GM18520 (cell line): Measurements from ENCODE around the gene AFM.
A peak's percentile ranks its signal among the peaks of the same experiment; 100 is the strongest.
"Not testable (repeated sequence)": the region's sequence is repeated elsewhere in the genome, so short reads cannot be mapped to it uniquely, and the experiment has no call there.

Source experiments
- ATAC-seq: cut with Tn5 transposase; IDR thresholded peaks from one replicate; pipeline ENCODE4 v1.9.1; 2021; ENCODE audit not compliant: unreplicated experiment

Gene AFM

DNA sequence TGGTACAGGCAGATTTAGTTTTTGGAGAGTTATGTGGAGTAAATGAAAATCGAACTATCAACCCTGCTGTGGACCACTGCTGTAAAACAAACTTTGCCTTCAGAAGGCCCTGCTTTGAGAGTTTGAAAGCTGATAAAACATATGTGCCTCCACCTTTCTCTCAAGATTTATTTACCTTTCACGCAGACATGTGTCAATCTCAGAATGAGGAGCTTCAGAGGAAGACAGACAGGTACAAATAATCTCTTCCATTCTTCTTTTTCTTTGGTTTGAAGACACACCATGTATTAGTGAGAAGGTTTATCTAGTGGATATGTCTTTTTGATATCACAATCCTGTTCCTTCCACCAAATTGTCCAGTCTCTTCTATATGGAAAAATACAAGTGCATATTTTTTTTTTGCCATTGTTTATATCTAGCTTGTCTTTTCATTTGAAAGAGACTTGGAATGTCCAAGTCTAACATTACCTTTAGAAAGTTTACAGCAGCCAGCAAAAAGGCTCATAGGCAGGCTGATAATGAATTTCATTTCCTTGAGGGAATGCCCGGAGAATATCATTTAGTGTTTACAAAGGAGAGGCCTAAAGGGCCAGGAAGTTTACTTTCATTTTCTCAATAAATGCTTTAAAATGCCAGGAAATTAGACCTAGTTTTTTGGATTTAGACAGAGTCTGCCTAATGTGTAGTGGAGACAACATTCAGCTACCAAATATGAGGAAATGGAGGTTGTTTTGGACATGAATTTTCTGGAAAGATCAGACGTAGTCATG is 18.6 kb downstream of the AFM start:
- no peak for ATAC-seq

DNA sequence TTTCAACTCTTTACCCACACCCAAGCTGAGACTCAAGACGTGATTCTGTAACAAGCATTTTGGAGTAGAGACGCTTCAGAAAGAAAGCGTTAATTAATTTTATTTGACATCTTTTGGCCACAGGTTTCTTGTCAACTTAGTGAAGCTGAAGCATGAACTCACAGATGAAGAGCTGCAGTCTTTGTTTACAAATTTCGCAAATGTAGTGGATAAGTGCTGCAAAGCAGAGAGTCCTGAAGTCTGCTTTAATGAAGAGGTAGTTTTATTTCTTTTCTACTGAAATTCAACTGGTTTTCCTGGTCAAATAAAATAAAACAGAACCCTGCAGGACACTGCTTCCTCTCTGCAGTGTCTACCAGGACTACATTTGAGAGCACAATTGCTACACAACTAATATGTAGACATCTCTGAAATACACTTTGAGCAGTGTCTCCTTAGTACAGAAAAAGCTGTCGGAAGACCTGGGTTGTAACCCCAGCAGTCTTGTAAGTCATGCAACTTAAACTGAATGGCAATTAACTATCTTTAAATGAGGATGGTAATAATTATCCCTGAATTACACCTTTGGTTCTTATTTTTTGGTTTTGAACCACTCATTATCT is 20.2 kb downstream of the AFM start:
- ATAC-seq, result no peak

DNA sequence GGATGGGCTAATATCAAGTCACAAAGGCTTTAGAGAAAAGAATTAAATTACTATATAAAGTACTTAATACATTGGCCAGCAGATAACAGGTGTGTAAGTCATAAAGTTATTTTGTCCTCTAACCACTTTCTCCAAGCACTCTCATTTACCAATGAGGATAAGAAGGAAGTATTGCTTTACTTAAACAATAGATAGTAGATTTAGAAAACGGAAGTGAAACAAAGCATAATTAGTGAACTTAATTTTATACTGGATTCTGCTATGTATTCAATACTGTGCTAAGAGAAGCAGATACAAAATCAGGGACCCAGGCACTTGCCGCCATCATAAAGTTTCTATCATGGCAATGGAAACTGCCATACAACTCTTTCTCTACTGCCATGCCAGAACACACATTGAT is 24.0 kb downstream of the AFM start:
- no peak for ATAC-seq

DNA sequence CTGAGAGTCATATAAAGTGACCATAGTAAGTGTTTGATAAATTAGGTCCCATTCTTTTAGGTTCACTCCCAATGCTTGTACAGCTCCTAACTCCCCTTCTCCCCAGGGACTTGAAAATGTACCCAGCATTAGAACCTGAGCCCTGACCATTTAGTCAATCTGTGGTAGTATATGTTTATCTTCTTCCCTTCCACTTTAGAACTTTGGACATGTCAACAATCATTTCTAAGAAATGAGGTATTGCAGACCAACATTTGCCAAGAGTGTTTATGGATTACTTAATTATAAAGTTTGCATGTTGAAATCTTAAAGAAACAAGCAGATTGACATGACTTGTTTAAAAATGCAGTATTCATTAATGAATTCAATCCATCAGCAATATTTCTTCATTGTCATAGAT is 26.0 kb downstream of the AFM start:
- ATAC-seq, result no peak

DNA sequence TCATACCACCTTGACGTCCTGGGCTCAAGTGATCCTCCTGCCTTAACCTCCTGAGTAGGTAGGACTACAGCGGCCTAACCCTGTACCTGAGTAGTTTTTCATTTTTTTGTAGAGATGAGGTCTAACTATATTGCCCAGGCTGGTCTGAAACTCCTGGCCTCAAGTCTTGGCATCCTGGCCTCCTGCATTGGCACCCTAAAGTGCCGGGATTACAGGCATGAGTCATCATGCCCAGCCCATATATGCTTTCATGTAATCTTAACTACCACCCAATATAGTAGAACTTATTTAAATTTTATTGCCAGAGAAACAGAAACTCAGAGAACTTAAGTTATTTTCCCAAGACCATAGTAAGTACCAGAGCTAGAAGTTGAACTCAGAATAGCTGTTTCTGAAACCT is 27.1 kb downstream of the AFM start:
- no peak for ATAC-seq

DNA sequence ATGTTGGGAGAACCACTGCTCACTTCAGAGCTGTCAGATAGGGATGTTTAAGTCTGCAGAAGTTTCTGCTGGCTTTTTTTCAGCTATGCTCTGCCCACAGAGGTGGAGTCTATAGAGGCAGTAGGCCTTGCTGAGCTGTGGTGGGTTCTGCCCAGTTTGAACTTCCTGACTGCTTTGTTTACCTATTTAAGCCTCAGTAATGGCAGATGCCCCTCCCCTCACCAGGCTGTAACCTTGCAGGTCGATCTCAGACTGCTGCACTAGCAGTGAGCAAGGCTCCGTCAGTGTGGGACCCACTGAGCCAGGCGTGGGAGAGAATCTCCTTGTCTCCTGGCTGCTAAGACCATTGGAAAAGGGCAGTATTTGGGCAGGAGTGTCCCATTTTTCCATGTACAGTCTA is 36.8 kb downstream of the AFM start:
- ATAC-seq, result no peak

DNA sequence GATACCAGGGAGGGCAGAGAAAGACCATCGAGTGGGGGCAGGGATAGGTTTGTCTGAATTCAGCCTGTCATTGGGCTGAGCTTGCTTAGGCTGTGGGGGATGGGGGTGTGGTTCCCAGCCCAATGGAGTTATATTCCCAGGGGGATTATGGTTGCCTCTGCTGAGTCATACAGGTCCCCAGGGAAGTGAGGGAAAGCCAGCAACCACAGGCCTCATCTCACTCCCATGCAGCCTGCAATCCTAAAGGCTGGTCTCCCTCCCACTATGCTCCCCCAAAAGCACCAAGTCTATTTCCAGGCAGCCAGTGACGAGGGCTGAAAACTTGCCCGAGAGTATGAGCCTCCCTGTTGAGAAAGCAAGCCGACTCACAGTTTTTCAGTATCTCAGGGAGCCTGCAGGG is 39.3 kb downstream of the AFM start:
- ATAC-seq, result no peak

DNA sequence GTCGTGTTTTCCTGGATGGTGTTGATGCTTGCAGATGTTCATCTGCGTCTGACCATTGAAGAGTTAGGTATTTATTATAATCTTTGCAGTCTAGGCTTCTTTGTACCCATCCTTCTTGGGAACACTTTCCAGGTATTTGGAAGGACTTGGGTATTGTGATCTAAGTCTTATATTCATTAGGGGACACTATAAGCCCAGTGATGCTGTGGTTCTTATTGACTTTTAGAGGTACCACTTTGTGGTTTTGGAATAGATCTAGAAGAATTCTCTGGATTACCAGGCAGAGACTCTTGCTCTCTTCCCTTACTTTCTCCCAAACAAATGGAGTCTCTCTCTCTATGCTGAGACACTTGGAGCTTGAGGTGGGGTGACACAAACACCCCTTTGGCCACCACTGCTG is 41.6 kb downstream of the AFM start:
- no peak for ATAC-seq

DNA sequence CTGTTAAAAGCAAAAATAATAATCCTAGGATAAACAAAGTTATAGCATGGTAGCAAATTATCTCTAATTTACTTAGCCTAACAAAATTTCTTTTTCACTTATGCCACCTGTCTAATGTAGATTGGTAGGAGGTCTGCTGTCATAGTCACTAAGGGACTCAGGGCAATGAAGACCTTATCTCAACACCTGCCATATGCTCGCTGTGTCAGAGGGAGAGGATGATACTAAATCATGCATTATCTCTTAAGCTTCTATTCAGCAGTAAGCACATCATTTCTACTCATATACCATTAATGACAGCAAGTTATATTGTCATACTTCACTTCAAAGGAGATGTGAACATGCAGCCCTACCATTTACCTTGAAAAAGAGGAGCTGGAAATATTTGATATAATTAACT is 44.1 kb downstream of the AFM start:
- ATAC-seq, result no peak

DNA sequence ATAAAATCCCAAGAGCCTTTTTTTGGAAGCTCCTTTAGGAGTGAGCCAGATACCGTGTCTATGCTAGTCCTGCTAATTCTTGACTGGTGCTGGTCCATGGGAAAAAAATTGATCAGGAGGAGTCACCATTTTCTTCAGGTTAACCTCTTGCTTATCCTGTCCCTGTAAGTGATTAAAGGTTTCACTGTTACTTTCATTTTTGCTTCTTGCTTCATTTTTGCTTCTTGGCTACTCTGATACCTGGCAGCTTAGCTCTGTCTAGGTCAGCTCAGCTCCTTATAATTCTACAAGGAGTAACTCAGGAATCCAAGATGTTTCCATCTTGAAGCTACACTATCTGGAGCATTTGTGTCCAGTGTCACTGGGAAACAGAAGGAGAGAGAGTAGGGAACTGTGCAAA is 45.7 kb downstream of the AFM start:
- peak; percentile 60 for ATAC-seq

DNA sequence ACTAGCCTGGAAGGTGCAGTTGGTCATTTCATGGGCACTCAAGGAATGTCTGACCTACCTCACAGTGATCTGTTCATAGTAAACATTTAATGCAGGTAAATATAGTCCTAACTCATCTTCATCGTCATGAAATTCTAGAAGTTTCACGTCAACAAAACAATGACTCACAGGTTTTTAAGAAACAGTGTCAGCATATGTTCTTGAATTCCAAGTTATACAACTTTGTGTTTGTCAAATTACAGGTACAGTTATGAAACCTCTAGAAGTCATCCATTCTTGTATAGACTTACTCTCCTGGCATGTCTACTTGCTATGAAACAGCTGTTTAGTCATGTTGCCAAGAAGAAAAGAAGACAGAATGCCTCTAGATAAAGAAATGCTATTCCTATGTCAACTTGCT is 46.6 kb downstream of the AFM start:
- ATAC-seq, result no peak

DNA sequence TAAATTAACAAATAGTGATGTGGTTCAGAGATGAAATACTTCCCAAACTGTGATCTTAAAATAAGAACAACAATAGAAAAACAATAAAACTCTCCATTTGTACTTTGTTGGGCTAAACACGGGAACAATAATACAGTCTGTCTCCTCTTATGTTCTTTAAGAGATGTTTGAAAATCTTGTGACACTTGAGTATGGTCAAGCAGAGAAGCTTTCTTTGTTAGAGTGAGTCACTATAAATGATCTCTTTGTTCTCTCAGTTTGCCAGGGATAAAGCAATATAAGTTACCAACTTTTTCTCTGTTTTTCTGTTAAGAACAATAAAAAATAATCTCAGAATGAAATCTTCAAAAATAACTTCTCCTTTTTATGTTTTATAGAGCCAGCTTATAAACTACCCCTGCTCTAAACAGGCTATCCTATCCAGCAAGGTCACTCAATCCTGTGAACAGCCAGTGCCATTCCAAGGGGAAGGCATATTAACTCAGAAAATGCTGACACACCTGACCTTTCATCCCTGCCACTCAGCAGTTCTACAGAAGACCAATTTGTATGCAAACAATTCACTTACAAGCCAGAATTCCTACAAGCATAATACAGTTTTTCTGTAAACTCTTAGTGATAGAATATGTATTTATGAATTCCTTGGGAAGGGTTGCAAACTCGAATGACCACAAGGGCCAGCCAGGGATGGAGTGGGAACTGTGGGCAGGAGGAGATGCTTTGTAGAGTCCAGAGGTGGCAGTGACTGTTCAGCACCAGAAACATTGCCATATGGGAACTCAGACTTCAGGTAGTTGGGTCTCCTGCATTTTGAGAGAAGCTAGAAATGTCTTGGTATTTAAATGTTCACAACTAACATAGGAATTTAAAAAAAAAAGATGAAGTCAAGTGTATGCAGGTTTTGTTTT is 52.2 kb downstream of the AFM start:
- no peak for ATAC-seq

DNA sequence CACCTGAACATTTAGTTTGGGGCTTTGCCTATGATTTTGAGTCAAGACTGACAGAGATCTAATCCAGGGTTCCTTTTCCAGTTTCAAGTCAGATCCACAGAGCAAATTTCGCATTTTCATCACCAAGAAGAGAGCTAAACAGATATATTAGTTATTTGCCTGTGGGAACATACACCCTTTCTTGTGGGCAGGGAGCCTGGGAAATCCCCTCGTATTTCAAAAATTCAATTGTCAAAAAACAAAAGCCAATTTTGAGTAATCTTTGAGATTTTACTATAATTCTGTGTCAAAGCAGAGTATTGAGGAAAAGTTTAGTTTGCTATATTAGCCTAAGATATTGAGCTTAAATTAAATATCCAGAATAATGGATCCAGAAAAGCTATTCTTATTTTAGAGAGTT is 56.6 kb downstream of the AFM start:
- ATAC-seq, result no peak

DNA sequence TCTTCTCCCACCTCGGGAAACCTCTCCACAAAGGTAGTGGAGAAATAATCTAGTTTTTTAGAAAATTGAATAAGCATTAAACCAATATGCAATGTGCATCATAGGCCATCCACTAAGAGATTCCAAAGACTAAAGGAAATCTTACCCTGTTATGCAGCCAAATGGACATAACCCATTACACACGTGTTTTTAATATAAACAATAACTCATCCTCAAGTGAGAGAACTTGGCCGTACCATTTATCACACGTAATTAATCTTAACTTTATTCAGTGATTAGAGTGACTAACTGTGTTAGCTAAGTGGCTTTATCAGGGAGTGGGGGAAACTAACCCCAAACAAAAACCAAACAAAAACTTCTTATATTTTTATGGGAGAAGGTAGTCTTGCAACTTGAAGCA is 57.8 kb downstream of the AFM start:
- ATAC-seq, result no peak

DNA sequence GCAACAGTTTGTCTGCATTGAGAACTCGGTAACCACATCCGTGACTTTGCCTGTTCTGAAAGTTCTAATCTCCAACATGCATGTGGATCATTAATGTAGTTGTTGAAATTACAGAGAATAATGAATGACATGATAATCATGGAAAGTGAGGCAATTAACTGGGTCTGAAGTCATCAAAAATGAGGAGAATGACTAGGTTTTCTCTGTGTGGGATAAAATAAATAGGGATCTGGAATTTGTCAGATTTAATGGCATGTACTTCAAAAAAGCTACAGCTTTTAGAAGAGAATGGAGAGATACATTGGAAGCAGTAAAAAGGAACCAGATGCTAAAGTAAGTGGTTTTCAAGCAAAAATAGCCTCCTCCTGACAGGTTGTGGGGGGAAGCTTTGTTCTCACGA is 59.3 kb downstream of the AFM start:
- ATAC-seq, result no peak

DNA sequence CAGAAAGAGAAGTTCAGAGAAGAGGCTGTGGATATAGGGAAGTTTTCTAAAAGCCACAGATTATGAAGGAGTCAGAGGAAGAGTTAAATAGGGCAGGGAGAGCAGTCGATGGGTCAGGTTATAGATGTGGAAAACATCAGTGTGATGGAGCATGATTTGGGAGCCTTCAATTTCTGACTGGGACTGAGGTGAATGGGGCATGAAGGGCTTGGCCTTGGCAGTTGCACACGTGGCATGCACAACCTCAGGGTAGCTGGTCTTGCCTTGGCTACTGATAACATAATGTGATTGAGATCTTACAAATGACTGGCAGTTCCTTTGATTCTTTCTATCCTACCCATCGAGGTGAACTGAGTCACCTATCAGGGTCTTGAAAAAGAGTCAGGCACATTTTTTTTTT is 59.7 kb downstream of the AFM start:
- no peak for ATAC-seq

DNA sequence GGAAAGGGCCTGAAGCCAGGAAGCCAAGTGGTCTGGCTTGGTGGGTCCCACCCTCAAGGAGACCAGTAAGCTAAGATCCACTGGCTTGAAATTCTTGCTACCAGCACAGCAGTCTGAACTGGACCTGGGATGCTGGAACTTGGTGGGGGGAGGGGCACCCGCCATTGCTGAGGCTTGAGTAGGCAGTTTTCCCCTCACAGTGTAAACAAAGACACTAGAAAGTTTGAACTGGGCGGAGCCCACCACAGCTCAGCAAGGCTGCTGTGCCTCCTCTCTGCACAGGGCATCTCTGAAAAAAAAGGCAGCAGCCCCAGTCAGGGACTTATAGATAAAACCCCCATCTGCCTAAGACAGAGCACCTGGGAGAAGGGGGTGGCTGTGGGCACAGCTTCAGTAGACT is 63.1 kb downstream of the AFM start:
- ATAC-seq, result no peak

DNA sequence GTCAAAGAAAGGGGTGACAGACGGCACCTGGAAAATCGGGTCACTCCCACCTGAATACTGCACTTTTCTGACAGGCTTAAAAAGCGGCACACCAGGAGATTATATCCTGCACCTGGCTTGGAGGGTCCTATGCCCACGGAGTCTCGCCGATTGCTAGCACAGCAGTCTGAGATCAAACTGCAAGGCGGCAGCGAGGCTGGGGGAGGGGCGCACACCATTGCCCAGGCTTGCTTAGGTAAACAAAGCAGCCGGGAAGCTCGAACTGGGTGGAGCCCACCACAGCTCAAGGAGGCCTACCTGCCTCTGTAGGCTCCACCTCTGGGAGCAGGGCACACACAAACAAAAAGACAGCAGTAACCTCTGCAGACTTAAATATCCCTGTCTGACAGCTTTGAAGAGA is 69.3 kb downstream of the AFM start:
- ATAC-seq, result not testable (repeated sequence)
